GM06990 (cell line): Measurements from ENCODE around the gene TOM1L2.

Experiments used
- DNase-seq: peaks from one replicate; pipeline ENCODE4 v3.0.0-alpha.2; 2011; ENCODE audit not compliant: insufficient read length; ENCODE audit errors: extremely low read depth
- H3K27me3 ChIP-seq: replicated peaks from 2 replicates; pipeline ENCODE4 v1.6.0; 2011; ENCODE audit warnings: low read length; ENCODE audit not compliant: control insufficient read depth, insufficient read depth
- H3K36me3 ChIP-seq: 2 replicates; pipeline ENCODE4 v1.5.1; 2011; ENCODE audit warnings: low read length; ENCODE audit not compliant: control insufficient read depth, insufficient read depth
- H3K4me3 ChIP-seq: replicated peaks from 2 replicates; pipeline ENCODE4 v1.5.1; 2011; ENCODE audit warnings: low read depth, mild to moderate bottlenecking, control low read depth, low read length
- CTCF ChIP-seq: IDR thresholded peaks from 2 replicates; pipeline ENCODE4 v1.5.1; 2011; ENCODE audit warnings: low read length, control low read depth, mild to moderate bottlenecking, inconsistent platforms; ENCODE audit not compliant: insufficient read depth, poor library complexity, severe bottlenecking

TOM1L2 gene

DNA sequence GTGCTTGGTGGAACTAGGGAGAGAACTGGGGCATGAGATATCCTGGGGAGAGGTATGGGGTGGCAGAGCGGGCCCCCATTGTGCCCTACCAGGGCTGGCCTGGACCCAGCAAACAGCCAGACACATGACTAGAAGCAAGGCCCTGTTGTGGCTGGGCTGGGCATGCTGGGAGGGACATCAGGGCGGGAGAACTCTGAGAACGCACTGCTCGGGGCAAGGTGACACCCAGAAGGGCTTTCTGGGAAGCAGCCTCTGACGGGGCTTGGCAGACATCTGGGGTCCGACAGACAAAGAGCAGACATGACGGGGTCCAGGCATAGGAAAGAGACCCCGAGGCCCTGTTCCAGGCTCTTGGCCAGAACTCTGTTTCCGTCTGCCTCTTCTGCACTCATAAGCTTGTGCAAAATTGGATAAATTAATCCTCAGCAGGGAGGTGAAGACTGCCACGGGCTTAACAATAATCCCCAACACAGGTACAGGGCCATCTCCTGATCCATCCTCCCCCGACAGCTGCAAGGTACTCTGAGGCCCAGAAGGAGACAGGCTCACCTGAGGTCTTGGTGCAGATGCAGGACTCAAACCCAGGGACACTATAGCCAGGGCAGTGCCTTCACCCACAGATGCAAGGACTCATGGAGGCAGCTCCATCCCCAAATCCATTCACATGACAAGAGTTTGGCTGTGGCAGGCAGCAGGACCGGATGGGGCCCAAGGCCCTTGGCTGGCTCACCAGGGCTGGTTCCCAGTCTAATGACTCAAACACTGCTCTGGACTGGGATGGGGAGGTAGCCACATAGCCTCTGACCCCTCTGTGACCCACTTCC is 140.8 kb downstream of the TOM1L2 start:
- TF ChIP-seq CTCF = no peak

DNA sequence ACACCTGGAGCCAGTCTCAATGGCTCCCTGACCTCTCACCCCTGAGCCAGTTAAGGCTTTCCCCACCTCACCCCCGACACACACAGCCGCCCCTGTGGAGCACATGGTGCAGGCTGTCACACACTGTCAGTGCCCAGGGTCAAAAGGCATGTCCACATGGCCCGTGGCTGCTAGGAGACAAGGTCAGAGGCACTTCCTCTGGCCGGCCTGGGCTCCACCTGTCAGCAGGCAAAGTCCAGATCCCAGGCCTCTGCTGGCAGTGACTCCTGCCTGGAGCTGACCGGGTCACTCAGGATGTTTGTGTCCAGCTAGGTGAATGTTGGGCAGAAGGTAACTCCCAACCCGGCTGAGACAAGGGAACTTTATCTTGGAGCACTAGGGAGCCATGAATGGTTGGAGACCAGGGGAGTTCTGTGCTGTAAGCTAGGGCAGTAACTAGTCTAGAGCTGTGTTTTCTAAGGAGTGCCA is 141.4 kb downstream of the TOM1L2 start:
- Histone ChIP-seq H3K27me3 (no peaks in the 10 kb centered on the region), H3K4me3 (no peak overlapping the region), H3K36me3 (peaks cover 1% of the 10 kb centered on the region; the same call in 1 of the 2 replicates)
- no peak for DNase-seq
- TF ChIP-seq CTCF = no peak

More for the DNA sequence above, 140.8 kb downstream of the TOM1L2 start:
- H3K36me3 ChIP-seq = peaks cover 1% of the 10 kb centered on the region; the same call in 1 of the 2 replicates
- DNase-seq = no peak
- H3K27me3 ChIP-seq = no peaks in the 10 kb centered on the region
- no peak overlapping the region for H3K4me3 ChIP-seq

- Histone ChIP-seq H3K27me3 (no peaks in the 10 kb centered on the region), H3K4me3 (no peak overlapping the region), H3K36me3 (peaks cover 1% of the 10 kb centered on the region; the same call in 1 of the 2 replicates)
- TF ChIP-seq CTCF = no peak
- DNase-seq = no peak
Observed at GRCh38 chr17:17830269-17830567, 142.0 kb downstream of the TOM1L2 start.

- H3K27me3 ChIP-seq = no peaks in the 10 kb centered on the region
- H3K36me3 ChIP-seq = peaks cover 1% of the 10 kb centered on the region; the same call in 1 of the 2 replicates
- DNase-seq = no peak
- TF ChIP-seq CTCF = no peak
- H3K4me3 ChIP-seq = no peak overlapping the region
Observed at GRCh38 chr17:17827826-17828621, 144.2 kb downstream of the TOM1L2 start.

DNA sequence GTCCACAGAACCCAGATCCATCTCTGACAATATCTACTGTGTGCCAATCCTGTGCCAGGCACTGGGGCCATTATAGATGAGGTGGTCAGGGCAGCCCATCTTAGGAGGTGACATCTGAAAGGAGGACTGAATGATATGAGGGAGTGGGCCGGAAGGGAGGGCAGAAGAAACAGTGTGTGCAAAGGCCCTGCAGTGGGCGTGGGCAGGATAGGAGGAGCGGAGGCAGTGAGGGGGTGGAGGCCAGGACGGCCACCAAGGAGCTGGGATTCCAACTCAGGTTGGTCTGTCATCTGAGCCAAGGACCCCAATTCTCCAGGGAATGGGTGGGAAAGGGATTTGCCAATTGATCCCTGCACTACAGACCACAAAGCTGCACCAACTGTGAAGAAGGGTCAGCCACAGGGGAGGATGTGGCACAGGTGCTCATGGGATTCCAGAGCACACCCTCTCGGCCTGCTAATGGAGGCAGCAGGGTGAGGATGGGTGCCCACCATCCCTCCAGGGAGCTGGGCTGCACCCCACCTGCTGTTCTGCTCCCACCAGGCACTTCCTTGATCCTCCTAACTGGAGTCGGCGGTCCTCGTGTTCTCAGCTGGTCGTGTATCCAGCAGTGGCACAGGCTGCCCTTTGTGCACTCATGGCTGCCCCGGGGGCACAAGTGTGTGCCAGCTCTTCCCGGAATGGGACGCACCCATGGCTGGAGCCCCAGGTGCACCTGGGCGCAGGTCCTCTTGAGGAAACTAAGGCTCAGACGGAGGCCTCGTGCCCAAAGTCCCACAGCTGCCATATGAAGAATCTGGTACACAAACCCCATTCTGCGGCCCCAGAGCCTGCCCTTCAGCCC is 145.0 kb downstream of the TOM1L2 start:
- no peak for TF ChIP-seq CTCF
- Histone ChIP-seq H3K4me3 (no peak overlapping the region), H3K36me3 (peaks cover 1% of the 10 kb centered on the region; the same call in 1 of the 2 replicates), H3K27me3 (no peaks in the 10 kb centered on the region)
- no peak for DNase-seq
